ENCODE results near the gene BCAS3.
A peak's percentile ranks its signal among the peaks of the same experiment; 100 is the strongest.

The BCAS3 gene

GRCh38 chr17:61199431-61200338, 522.0 kb downstream of the BCAS3 start:
- DNase-seq (ENCODE audit: low read depth in 2 of 2) = no peak

- no peak for DNase-seq (ENCODE audit: low read depth in 2 of 2)
These were observed 522.7 kb downstream of the BCAS3 start for GRCh38 chr17:61200339-61200715.

- peak; percentile 78 to 79 for DNase-seq (ENCODE audit: low read depth in 2 of 2)
These were observed 523.6 kb downstream of the BCAS3 start for GRCh38 chr17:61201211-61201610.

- no peak for DNase-seq (ENCODE audit: low read depth in 2 of 2)
These were observed 524.9 kb downstream of the BCAS3 start for GRCh38 chr17:61202564-61202963.

- no peak for DNase-seq (ENCODE audit: low read depth in 2 of 2)
These were observed 526.0 kb downstream of the BCAS3 start for GRCh38 chr17:61203671-61204131.

- DNase-seq (ENCODE audit: low read depth in 2 of 2) = no peak
These were observed 526.8 kb downstream of the BCAS3 start for GRCh38 chr17:61204456-61204855.

- no peak for DNase-seq (ENCODE audit: low read depth in 2 of 2)
These were observed 527.8 kb downstream of the BCAS3 start for GRCh38 chr17:61205401-61205800.

- no peak for DNase-seq (ENCODE audit: low read depth in 2 of 2)
These were observed 528.3 kb downstream of the BCAS3 start for GRCh38 chr17:61205931-61206330.

- DNase-seq (ENCODE audit: low read depth in 2 of 2) = no peak
These were observed 529.3 kb downstream of the BCAS3 start for GRCh38 chr17:61206922-61207321.

- DNase-seq (ENCODE audit: low read depth in 2 of 2) = no peak
These were observed 530.9 kb downstream of the BCAS3 start for GRCh38 chr17:61208301-61209105.

GRCh38 chr17:61209106-61209439, 531.4 kb downstream of the BCAS3 start:
- DNase-seq (ENCODE audit: low read depth in 2 of 2) = no peak

GRCh38 chr17:61209525-61209924, 531.9 kb downstream of the BCAS3 start:
- DNase-seq (ENCODE audit: low read depth in 2 of 2) = no peak

- no peak for DNase-seq (ENCODE audit: low read depth in 2 of 2)
These were observed 533.6 kb downstream of the BCAS3 start for GRCh38 chr17:61211236-61211635.

GRCh38 chr17:61212655-61213054, 535.0 kb downstream of the BCAS3 start:
- no peak for DNase-seq (ENCODE audit: low read depth in 2 of 2)

GRCh38 chr17:61214753-61215152, 537.1 kb downstream of the BCAS3 start:
- DNase-seq (ENCODE audit: low read depth in 2 of 2) = no peak

- no peak for DNase-seq (ENCODE audit: low read depth in 2 of 2)
These were observed 538.4 kb downstream of the BCAS3 start for GRCh38 chr17:61216066-61216465.

GRCh38 chr17:61217878-61218437, 540.3 kb downstream of the BCAS3 start:
- DNase-seq (ENCODE audit: low read depth in 2 of 2) = no peak

GRCh38 chr17:61218438-61218837, 540.8 kb downstream of the BCAS3 start:
- DNase-seq (ENCODE audit: low read depth in 2 of 2) = peak in 1 of 2 experiments; percentile 11

- no peak for DNase-seq (ENCODE audit: low read depth in 2 of 2)
These were observed 541.8 kb downstream of the BCAS3 start for GRCh38 chr17:61219460-61219859.

GRCh38 chr17:61221181-61221580, 543.5 kb downstream of the BCAS3 start:
- no peak for DNase-seq (ENCODE audit: low read depth in 2 of 2)

GRCh38 chr17:61221597-61222471, 544.2 kb downstream of the BCAS3 start:
- no peak for DNase-seq (ENCODE audit: low read depth in 2 of 2)

- no peak for DNase-seq (ENCODE audit: low read depth in 2 of 2)
These were observed 546.1 kb downstream of the BCAS3 start for GRCh38 chr17:61223725-61224124.
